ENCODE results near the gene EFNB3.

- TF ChIP-seq CTCF (IDR thresholded peaks at IDR 0.05): no peak
- TF ChIP-seq POLR2A (IDR thresholded peaks at IDR 0.05): no peak
These were observed 45.4 kb downstream of the EFNB3 start for GRCh38 chr17:7750321-7750821.
